Osteocyte (in vitro differentiated cells): ENCODE results near the gene LYST. TPM values are rescaled to one million over a fixed set of nuclear protein-coding genes. Genes with fewer than 3 reads are reported as not detected.
"Not testable (repeated sequence)": the region's sequence is repeated elsewhere in the genome, so short reads cannot be mapped to it uniquely, and the experiment has no call there.

ENCODE experiments used
- DNase-seq: peaks from one replicate; pipeline ENCODE4 v3.0.0; 2021; ENCODE audit warnings: mixed read lengths; ENCODE audit not compliant: unreplicated experiment; ENCODE audit errors: extremely low spot score
- H3K27ac Mint-ChIP-seq: one replicate; pipeline ENCODE4 v1.8.0; 2021; ENCODE audit warnings: mild to moderate bottlenecking, mixed read lengths; ENCODE audit not compliant: unreplicated experiment
- H3K27me3 Mint-ChIP-seq: one replicate; pipeline ENCODE4 v1.8.0; 2021; ENCODE audit warnings: mixed read lengths; ENCODE audit not compliant: unreplicated experiment
- H3K36me3 Mint-ChIP-seq: one replicate; pipeline ENCODE4 v1.8.0; 2021; ENCODE audit warnings: mixed read lengths; ENCODE audit not compliant: unreplicated experiment
- H3K4me1 Mint-ChIP-seq: one replicate; pipeline ENCODE4 v1.8.0; 2021; ENCODE audit warnings: mixed read lengths; ENCODE audit not compliant: unreplicated experiment
- H3K4me3 Mint-ChIP-seq: one replicate; pipeline ENCODE4 v1.8.0; 2021; ENCODE audit warnings: mild to moderate bottlenecking, moderate library complexity, mixed read lengths; ENCODE audit not compliant: unreplicated experiment
- H3K9me3 Mint-ChIP-seq: one replicate; pipeline ENCODE4 v1.8.0; 2021; ENCODE audit warnings: mixed read lengths; ENCODE audit not compliant: unreplicated experiment
- total RNA-seq: library from RNA; stranded (reverse); gene quantifications from 2 replicates; pipeline ENCODE4 v1.2.1, GENCODE V29; 2021
- TF ChIP-seq, protein P1 (sequence below): fragments of 200-600 bp; sonication (generic); IDR thresholded peaks from 2 replicates; pipeline ENCODE4 v1.5.0; 2021; ENCODE audit warnings: antibody characterized with exemption, mild to moderate bottlenecking, moderate library complexity

LYST gene
- total RNA-seq, 1 donor from 2014 or later: 21.7 TPM

DNA sequence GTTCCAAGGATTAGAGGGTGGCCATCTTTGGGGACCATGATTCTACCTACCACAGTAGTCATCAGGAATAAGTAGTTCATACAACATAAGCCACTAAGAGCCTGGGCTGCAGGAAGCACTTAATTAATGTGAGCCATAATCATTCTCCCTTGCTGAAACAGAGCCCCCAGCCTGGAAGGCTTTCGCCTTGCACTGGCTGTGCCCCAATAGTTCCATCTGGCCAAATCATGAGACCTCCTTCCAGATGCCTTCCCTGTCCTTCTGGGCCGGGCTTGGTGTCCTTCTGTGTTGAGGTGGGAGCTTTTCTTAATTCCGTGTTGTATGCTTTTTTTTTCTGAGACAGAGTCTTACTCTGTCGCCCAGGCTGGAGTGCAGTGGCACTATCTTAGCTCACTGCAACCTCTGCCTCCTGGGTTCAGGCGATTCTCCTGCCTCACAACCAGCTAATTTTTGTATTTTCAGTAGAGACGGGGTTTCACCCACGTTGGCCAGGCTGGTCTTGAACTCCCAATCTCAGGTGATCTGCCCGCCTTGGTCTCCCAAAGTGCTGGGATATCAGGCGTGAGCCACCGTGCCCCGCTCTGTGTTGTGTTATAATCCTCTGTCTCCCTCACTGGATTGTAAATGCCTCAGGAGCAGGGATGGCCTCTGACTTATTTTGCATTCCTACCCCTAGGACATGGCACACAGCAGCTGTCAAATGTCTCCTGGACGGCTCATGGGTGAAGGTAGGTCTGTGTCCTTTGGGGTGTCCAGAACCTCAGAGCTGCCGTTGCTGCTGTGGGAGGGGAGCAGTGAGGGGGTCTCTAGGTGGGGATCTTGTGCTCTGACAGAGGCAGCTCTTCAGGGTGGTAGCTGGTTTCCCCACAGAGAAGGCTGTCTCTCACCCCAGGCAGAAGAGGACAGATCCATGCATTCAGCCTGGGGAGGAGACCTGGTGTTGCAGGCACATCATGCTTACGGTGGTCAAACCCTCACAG, 227.2 kb downstream of the LYST start:
- Mint-ChIP-seq H3K4me1 (peaks cover 11% of the 10 kb centered on the region), H3K27ac (no peak overlapping the region), H3K27me3 (no peaks in the 10 kb centered on the region), H3K9me3 (no peaks in the 10 kb centered on the region), H3K36me3 (peaks cover 2% of the 10 kb centered on the region), H3K4me3 (no peak overlapping the region)
- peak; percentile 73 for DNase-seq
- TF ChIP-seq, protein P1, sequence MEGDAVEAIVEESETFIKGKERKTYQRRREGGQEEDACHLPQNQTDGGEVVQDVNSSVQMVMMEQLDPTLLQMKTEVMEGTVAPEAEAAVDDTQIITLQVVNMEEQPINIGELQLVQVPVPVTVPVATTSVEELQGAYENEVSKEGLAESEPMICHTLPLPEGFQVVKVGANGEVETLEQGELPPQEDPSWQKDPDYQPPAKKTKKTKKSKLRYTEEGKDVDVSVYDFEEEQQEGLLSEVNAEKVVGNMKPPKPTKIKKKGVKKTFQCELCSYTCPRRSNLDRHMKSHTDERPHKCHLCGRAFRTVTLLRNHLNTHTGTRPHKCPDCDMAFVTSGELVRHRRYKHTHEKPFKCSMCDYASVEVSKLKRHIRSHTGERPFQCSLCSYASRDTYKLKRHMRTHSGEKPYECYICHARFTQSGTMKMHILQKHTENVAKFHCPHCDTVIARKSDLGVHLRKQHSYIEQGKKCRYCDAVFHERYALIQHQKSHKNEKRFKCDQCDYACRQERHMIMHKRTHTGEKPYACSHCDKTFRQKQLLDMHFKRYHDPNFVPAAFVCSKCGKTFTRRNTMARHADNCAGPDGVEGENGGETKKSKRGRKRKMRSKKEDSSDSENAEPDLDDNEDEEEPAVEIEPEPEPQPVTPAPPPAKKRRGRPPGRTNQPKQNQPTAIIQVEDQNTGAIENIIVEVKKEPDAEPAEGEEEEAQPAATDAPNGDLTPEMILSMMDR: no peak

DNA sequence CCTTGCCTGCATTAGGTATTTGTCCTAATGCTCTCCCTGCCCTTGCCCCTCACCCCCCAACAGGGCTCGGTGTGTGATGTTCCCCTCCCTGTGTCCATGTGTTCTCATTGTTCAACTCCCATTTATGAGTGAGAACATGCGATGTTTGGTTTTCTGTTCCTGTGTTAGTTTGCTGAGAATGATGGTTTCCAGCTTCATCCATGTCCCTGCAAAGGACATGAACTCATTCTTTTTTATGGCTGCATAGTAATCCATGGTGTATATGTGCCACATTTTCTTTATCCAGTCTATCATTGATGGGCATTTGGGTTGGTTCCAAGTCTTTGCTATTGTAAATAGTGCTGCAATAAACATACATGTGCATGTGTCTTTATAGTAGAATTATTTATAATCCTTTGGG, 228.1 kb downstream of the LYST start:
- not testable (repeated sequence) for H3K36me3 Mint-ChIP-seq, H3K27ac Mint-ChIP-seq, H3K9me3 Mint-ChIP-seq, H3K4me1 Mint-ChIP-seq, DNase-seq, H3K4me3 Mint-ChIP-seq, H3K27me3 Mint-ChIP-seq

GRCh38 chr1:235637756-235638534, 228.8 kb downstream of the LYST start:
- peaks cover 2% of the 10 kb centered on the region for H3K36me3 Mint-ChIP-seq
- no peak overlapping the region for H3K4me3 Mint-ChIP-seq
- H3K9me3 Mint-ChIP-seq: no peaks in the 10 kb centered on the region
- no peak for DNase-seq
- no peaks in the 10 kb centered on the region for H3K27me3 Mint-ChIP-seq
- TF ChIP-seq, protein P1: no peak
- H3K4me1 Mint-ChIP-seq: peaks cover 12% of the 10 kb centered on the region
- no peak overlapping the region for H3K27ac Mint-ChIP-seq

DNA sequence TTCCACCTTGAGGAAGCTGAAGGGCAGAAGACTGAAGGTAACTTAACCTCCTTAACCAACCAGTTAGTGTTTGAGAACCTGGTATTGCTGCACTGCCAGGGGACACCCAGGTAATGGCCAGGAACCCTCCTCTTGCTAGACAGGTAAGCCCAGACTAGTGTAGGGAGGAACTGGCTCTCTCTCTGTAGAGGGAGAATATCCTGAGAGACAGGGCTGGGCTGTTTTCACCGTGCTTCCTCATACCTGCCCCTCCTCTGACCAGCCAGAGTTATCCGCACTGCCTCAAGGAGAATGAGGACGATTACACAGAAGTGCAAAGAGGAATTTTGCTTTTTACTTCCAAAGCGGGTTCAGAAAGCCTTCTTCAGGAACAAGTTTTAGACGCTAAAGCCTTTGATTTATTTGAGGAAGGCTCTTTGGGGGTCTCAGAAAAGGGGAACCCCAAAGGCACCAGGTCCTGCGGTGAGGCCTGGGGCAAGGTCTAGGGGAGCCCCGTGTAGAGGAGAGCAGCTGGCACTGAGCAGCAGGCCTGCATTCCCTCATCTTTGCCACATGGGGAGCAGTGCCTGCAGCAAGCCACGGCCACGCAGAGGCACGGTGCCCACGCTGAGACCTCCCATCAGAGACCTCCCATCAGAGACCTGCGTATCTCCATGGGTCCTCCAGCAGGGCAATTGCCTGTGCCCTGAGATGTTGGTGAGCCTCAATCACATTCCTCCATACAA, 230.6 kb downstream of the LYST start:
- DNase-seq: no peak
- peaks cover 16% of the 10 kb centered on the region for H3K4me1 Mint-ChIP-seq
- H3K27ac Mint-ChIP-seq: no peak overlapping the region
- TF ChIP-seq, protein P1: no peak
- H3K27me3 Mint-ChIP-seq: no peaks in the 10 kb centered on the region
- no peaks in the 10 kb centered on the region for H3K9me3 Mint-ChIP-seq
- no peak overlapping the region for H3K4me3 Mint-ChIP-seq
- H3K36me3 Mint-ChIP-seq: no peaks in the 10 kb centered on the region

GRCh38 chr1:235632506-235633401, 234.0 kb downstream of the LYST start:
- Mint-ChIP-seq H3K4me3 (peak overlapping the region; percentile 69), H3K27ac (peak overlapping the region; percentile 69), H3K36me3 (no peaks in the 10 kb centered on the region), H3K4me1 (peaks cover 16% of the 10 kb centered on the region), H3K27me3 (no peaks in the 10 kb centered on the region), H3K9me3 (no peaks in the 10 kb centered on the region)
- TF ChIP-seq, protein P1: no peak
- no peak for DNase-seq
